Measurements from ENCODE around the gene DSG2.

DSG2 gene

GRCh38 chr18:31490833-31491232, 7.1 kb upstream of the DSG2 start:
- H3K4me2 ChIP-seq (ENCODE audit: insufficient read depth, low read length), result no peak overlapping the region

DNA sequence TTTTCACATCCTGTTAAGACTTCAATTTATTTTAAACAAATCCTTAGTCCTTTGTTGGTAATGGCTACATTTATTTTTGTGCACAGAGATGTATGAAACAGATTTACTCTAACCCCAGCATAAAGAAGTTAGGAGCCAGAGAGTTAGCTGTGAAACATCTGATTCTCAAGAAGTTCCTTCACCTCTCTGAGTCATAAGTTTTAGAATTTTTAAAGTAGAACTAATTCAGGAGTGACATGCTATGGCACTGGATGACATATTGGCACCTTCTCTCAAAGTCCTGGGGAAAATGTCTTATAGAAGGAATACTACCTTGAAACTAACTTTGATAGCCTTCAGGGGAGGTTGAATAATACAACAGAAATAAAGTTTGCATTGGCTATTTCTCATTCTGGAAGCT, 6.4 kb upstream of the DSG2 start:
- no peak overlapping the region for H3K4me3 ChIP-seq (ENCODE audit: low read depth in 1 of 2, low read length in 2 of 2)
- H3K4me2 ChIP-seq (ENCODE audit: insufficient read depth, low read length), result no peak overlapping the region
- H4K20me1 ChIP-seq (ENCODE audit: insufficient read depth, low read length), result no peaks in the 10 kb centered on the region
- no peak overlapping the region for H3K9ac ChIP-seq (ENCODE audit: low read depth, low read length)
- no peaks in the 10 kb centered on the region for H3K27me3 ChIP-seq (ENCODE audit: insufficient read depth, low read length, poor library complexity)
- TF ChIP-seq EZH2 (IDR thresholded peaks at IDR 0.05; ENCODE audit: borderline replicate concordance, low read depth, low read length, severe bottlenecking), result no peak
- TF ChIP-seq, protein P1, sequence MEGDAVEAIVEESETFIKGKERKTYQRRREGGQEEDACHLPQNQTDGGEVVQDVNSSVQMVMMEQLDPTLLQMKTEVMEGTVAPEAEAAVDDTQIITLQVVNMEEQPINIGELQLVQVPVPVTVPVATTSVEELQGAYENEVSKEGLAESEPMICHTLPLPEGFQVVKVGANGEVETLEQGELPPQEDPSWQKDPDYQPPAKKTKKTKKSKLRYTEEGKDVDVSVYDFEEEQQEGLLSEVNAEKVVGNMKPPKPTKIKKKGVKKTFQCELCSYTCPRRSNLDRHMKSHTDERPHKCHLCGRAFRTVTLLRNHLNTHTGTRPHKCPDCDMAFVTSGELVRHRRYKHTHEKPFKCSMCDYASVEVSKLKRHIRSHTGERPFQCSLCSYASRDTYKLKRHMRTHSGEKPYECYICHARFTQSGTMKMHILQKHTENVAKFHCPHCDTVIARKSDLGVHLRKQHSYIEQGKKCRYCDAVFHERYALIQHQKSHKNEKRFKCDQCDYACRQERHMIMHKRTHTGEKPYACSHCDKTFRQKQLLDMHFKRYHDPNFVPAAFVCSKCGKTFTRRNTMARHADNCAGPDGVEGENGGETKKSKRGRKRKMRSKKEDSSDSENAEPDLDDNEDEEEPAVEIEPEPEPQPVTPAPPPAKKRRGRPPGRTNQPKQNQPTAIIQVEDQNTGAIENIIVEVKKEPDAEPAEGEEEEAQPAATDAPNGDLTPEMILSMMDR (IDR thresholded peaks at IDR 0.05; ENCODE audit: borderline replicate concordance, extremely low read depth, low read length, poor library complexity, severe bottlenecking), result no peak
- H3K36me3 ChIP-seq (ENCODE audit: insufficient read depth, low read length), result no peaks in the 10 kb centered on the region
- H3K27ac ChIP-seq (ENCODE audit: low read length), result no peak overlapping the region
- no peaks in the 10 kb centered on the region for H3K9me3 ChIP-seq (ENCODE audit: insufficient read depth, low read length, severe bottlenecking)
- ATAC-seq (ENCODE audit: insufficient read depth, low read depth) (no peak), DNase-seq (no peak)
- H3K79me2 ChIP-seq (ENCODE audit: insufficient read depth, low read length), result no peaks in the 10 kb centered on the region
- H3K4me1 ChIP-seq (ENCODE audit: insufficient read depth, low read length), result no peaks in the 10 kb centered on the region
- no peak overlapping the region for H2AFZ ChIP-seq (ENCODE audit: low read depth, low read length)

More at GRCh38 chr18:31490833-31491232, 7.1 kb upstream of the DSG2 start:
- Histone ChIP-seq H3K27ac (ENCODE audit: low read length) (no peak overlapping the region), H3K4me1 (ENCODE audit: insufficient read depth, low read length) (no peaks in the 10 kb centered on the region), H3K36me3 (ENCODE audit: insufficient read depth, low read length) (no peaks in the 10 kb centered on the region), H4K20me1 (ENCODE audit: insufficient read depth, low read length) (no peaks in the 10 kb centered on the region), H3K9ac (ENCODE audit: low read depth, low read length) (no peak overlapping the region), H2AFZ (ENCODE audit: low read depth, low read length) (no peak overlapping the region), H3K9me3 (ENCODE audit: insufficient read depth, low read length, severe bottlenecking) (no peaks in the 10 kb centered on the region), H3K79me2 (ENCODE audit: insufficient read depth, low read length) (no peaks in the 10 kb centered on the region), H3K4me3 (ENCODE audit: low read depth in 1 of 2, low read length in 2 of 2) (no peak overlapping the region), H3K27me3 (ENCODE audit: insufficient read depth, low read length, poor library complexity) (no peaks in the 10 kb centered on the region)
- TF ChIP-seq EZH2 (IDR thresholded peaks at IDR 0.05; ENCODE audit: borderline replicate concordance, low read depth, low read length, severe bottlenecking), result no peak
- TF ChIP-seq, protein P1 (IDR thresholded peaks at IDR 0.05; ENCODE audit: borderline replicate concordance, extremely low read depth, low read length, poor library complexity, severe bottlenecking), result no peak
- DNase-seq (no peak), ATAC-seq (ENCODE audit: insufficient read depth, low read depth) (no peak)

DNA sequence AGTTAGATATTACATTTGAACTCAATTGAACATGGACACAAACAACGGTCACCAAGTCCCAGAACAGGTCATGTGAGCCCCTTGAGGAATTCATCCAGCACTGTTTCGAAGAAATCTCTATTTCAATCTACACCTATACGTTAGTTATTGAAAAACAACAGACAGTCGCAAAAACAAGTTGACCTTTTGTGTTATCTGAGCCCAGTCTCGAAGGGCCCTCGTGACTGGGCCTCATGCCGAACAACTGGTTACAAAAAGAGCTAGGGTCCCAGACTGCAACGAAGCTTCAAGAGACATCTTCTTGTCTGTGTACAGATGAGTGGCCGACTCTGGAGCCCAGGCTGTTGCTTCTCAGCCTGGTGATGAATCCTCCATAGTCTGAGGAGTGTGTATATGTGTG, 5.3 kb upstream of the DSG2 start:
- H3K79me2 ChIP-seq (ENCODE audit: insufficient read depth, low read length), result no peaks in the 10 kb centered on the region
- H2AFZ ChIP-seq (ENCODE audit: low read depth, low read length), result no peak overlapping the region
- no peak overlapping the region for H3K4me2 ChIP-seq (ENCODE audit: insufficient read depth, low read length)
- H3K4me3 ChIP-seq (ENCODE audit: low read depth in 1 of 2, low read length in 2 of 2), result no peak overlapping the region
- H3K27ac ChIP-seq (ENCODE audit: low read length), result no peak overlapping the region
- H3K9ac ChIP-seq (ENCODE audit: low read depth, low read length), result no peak overlapping the region
- H3K36me3 ChIP-seq (ENCODE audit: insufficient read depth, low read length), result no peaks in the 10 kb centered on the region
- H3K4me1 ChIP-seq (ENCODE audit: insufficient read depth, low read length), result no peaks in the 10 kb centered on the region
- H4K20me1 ChIP-seq (ENCODE audit: insufficient read depth, low read length), result no peaks in the 10 kb centered on the region
- H3K9me3 ChIP-seq (ENCODE audit: insufficient read depth, low read length, severe bottlenecking), result no peaks in the 10 kb centered on the region
- no peak for DNase-seq
- no peaks in the 10 kb centered on the region for H3K27me3 ChIP-seq (ENCODE audit: insufficient read depth, low read length, poor library complexity)
- no peak for TF ChIP-seq EZH2 (IDR thresholded peaks at IDR 0.05; ENCODE audit: borderline replicate concordance, low read depth, low read length, severe bottlenecking)
- TF ChIP-seq, protein P1 (IDR thresholded peaks at IDR 0.05; ENCODE audit: borderline replicate concordance, extremely low read depth, low read length, poor library complexity, severe bottlenecking), result no peak
- ATAC-seq (ENCODE audit: insufficient read depth, low read depth), result no peak

GRCh38 chr18:31493171-31493570, 4.8 kb upstream of the DSG2 start:
- Histone ChIP-seq H3K27me3 (ENCODE audit: insufficient read depth, low read length, poor library complexity) (no peaks in the 10 kb centered on the region), H3K9ac (ENCODE audit: low read depth, low read length) (no peak overlapping the region), H3K4me1 (ENCODE audit: insufficient read depth, low read length) (no peaks in the 10 kb centered on the region), H4K20me1 (ENCODE audit: insufficient read depth, low read length) (no peaks in the 10 kb centered on the region), H3K79me2 (ENCODE audit: insufficient read depth, low read length) (no peaks in the 10 kb centered on the region), H3K9me3 (ENCODE audit: insufficient read depth, low read length, severe bottlenecking) (no peaks in the 10 kb centered on the region), H2AFZ (ENCODE audit: low read depth, low read length) (no peak overlapping the region), H3K27ac (ENCODE audit: low read length) (no peak overlapping the region), H3K4me2 (ENCODE audit: insufficient read depth, low read length) (no peak overlapping the region), H3K36me3 (ENCODE audit: insufficient read depth, low read length) (no peaks in the 10 kb centered on the region), H3K4me3 (ENCODE audit: low read depth in 1 of 2, low read length in 2 of 2) (no peak overlapping the region)
- TF ChIP-seq, protein P1 (IDR thresholded peaks at IDR 0.05; ENCODE audit: borderline replicate concordance, extremely low read depth, low read length, poor library complexity, severe bottlenecking), result no peak
- TF ChIP-seq EZH2 (IDR thresholded peaks at IDR 0.05; ENCODE audit: borderline replicate concordance, low read depth, low read length, severe bottlenecking), result no peak
- ATAC-seq (ENCODE audit: insufficient read depth, low read depth) (no peak), DNase-seq (no peak)
